ENCODE results near the gene ARHGEF17. TPM values are rescaled to one million over a fixed set of nuclear protein-coding genes. Genes with fewer than 3 reads are reported as not detected.

Gene ARHGEF17
- polyA plus RNA-seq, 2 donors, result 8.2 to 11.8 TPM

GRCh38 chr11:73382183-73382582 is 74.1 kb downstream of the ARHGEF17 start:
- H3K27me3 ChIP-seq (ENCODE audit: control insufficient read depth in 1 of 2, insufficient read depth in 2 of 2, low read length in 2 of 2), result no peaks in the 10 kb centered on the region
- H3K36me3 ChIP-seq (ENCODE audit: control insufficient read depth in 2 of 2, insufficient read depth in 2 of 2, low read length in 1 of 2), result no peaks in the 10 kb centered on the region
- no peak overlapping the region for H3K27ac ChIP-seq (ENCODE audit: low read depth in 2 of 2, low read length in 1 of 2)
- H3K4me3 ChIP-seq (ENCODE audit: low read depth in 1 of 2, low read length in 2 of 2), result no peak overlapping the region
- no peaks in the 10 kb centered on the region for H3K9me3 ChIP-seq (ENCODE audit: control insufficient read depth in 2 of 2, insufficient read depth in 1 of 2, low read depth in 1 of 2, low read length in 1 of 2)
- H3K4me1 ChIP-seq (ENCODE audit: control insufficient read depth in 2 of 2, insufficient read depth in 2 of 2, low read length in 1 of 2), result peaks cover 4 to 8% of the 10 kb centered on the region in 2 donors
- 94 to 95% methylated on average over 7 of the region's 7 CpGs for whole genome bisulfite sequencing, 2 donors

GRCh38 chr11:73382747-73383146 is 74.7 kb downstream of the ARHGEF17 start:
- no peaks in the 10 kb centered on the region for H3K36me3 ChIP-seq (ENCODE audit: control insufficient read depth in 2 of 2, insufficient read depth in 2 of 2, low read length in 1 of 2)
- peaks cover 4 to 8% of the 10 kb centered on the region in 2 donors for H3K4me1 ChIP-seq (ENCODE audit: control insufficient read depth in 2 of 2, insufficient read depth in 2 of 2, low read length in 1 of 2)
- H3K4me3 ChIP-seq (ENCODE audit: low read depth in 1 of 2, low read length in 2 of 2), result no peak overlapping the region
- H3K9me3 ChIP-seq (ENCODE audit: control insufficient read depth in 2 of 2, insufficient read depth in 1 of 2, low read depth in 1 of 2, low read length in 1 of 2), result no peaks in the 10 kb centered on the region
- no peaks in the 10 kb centered on the region for H3K27me3 ChIP-seq (ENCODE audit: control insufficient read depth in 1 of 2, insufficient read depth in 2 of 2, low read length in 2 of 2)
- H3K27ac ChIP-seq (ENCODE audit: low read depth in 2 of 2, low read length in 1 of 2), result no peak overlapping the region
- WGBS, 2 donors, result 69 to 82% methylated on average over 3 of the region's 3 CpGs

- WGBS, 2 donors, result 52 to 65% methylated on average over 9 of the region's 9 CpGs
- no peaks in the 10 kb centered on the region for H3K36me3 ChIP-seq (ENCODE audit: control insufficient read depth in 2 of 2, insufficient read depth in 2 of 2, low read length in 1 of 2)
- H3K9me3 ChIP-seq (ENCODE audit: control insufficient read depth in 2 of 2, insufficient read depth in 1 of 2, low read depth in 1 of 2, low read length in 1 of 2), result no peaks in the 10 kb centered on the region
- H3K27me3 ChIP-seq (ENCODE audit: control insufficient read depth in 1 of 2, insufficient read depth in 2 of 2, low read length in 2 of 2), result no peaks in the 10 kb centered on the region
- no peak overlapping the region for H3K4me3 ChIP-seq (ENCODE audit: low read depth in 1 of 2, low read length in 2 of 2)
- H3K4me1 ChIP-seq (ENCODE audit: control insufficient read depth in 2 of 2, insufficient read depth in 2 of 2, low read length in 1 of 2), result peaks cover 5 to 14% of the 10 kb centered on the region in 2 donors
- no peak overlapping the region for H3K27ac ChIP-seq (ENCODE audit: low read depth in 2 of 2, low read length in 1 of 2)
These were observed 75.4 kb downstream of the ARHGEF17 start for GRCh38 chr11:73383249-73384124.

- Histone ChIP-seq H3K36me3 (ENCODE audit: control insufficient read depth in 2 of 2, insufficient read depth in 2 of 2, low read length in 1 of 2) (no peaks in the 10 kb centered on the region), H3K9me3 (ENCODE audit: control insufficient read depth in 2 of 2, insufficient read depth in 1 of 2, low read depth in 1 of 2, low read length in 1 of 2) (no peaks in the 10 kb centered on the region), H3K4me3 (ENCODE audit: low read depth in 1 of 2, low read length in 2 of 2) (no peak overlapping the region), H3K27me3 (ENCODE audit: control insufficient read depth in 1 of 2, insufficient read depth in 2 of 2, low read length in 2 of 2) (no peaks in the 10 kb centered on the region), H3K27ac (ENCODE audit: low read depth in 2 of 2, low read length in 1 of 2) (no peak overlapping the region), H3K4me1 (ENCODE audit: control insufficient read depth in 2 of 2, insufficient read depth in 2 of 2, low read length in 1 of 2) (peaks cover 9 to 20% of the 10 kb centered on the region in 2 donors)
- 93 to 94% methylated on average over 7 of the region's 7 CpGs for WGBS, 2 donors
These were observed 76.0 kb downstream of the ARHGEF17 start for GRCh38 chr11:73384125-73384441.

- WGBS, 2 donors, result 61 to 74% methylated on average over 4 of the region's 4 CpGs
- H3K4me3 ChIP-seq (ENCODE audit: low read depth in 1 of 2, low read length in 2 of 2), result no peak overlapping the region
- no peaks in the 10 kb centered on the region for H3K9me3 ChIP-seq (ENCODE audit: control insufficient read depth in 2 of 2, insufficient read depth in 1 of 2, low read depth in 1 of 2, low read length in 1 of 2)
- no peaks in the 10 kb centered on the region for H3K27me3 ChIP-seq (ENCODE audit: control insufficient read depth in 1 of 2, insufficient read depth in 2 of 2, low read length in 2 of 2)
- H3K36me3 ChIP-seq (ENCODE audit: control insufficient read depth in 2 of 2, insufficient read depth in 2 of 2, low read length in 1 of 2), result peaks cover 0 to under 1% of the 10 kb centered on the region in 2 donors
- peak overlapping the region in 1 of 2 donors; percentile 11 for H3K27ac ChIP-seq (ENCODE audit: low read depth in 2 of 2, low read length in 1 of 2)
- peaks cover 9 to 24% of the 10 kb centered on the region in 2 donors for H3K4me1 ChIP-seq (ENCODE audit: control insufficient read depth in 2 of 2, insufficient read depth in 2 of 2, low read length in 1 of 2)
These were observed 76.4 kb downstream of the ARHGEF17 start for GRCh38 chr11:73384531-73384871.

GRCh38 chr11:73384872-73385689 is 77.0 kb downstream of the ARHGEF17 start:
- Histone ChIP-seq H3K27me3 (ENCODE audit: control insufficient read depth in 1 of 2, insufficient read depth in 2 of 2, low read length in 2 of 2) (no peaks in the 10 kb centered on the region), H3K4me1 (ENCODE audit: control insufficient read depth in 2 of 2, insufficient read depth in 2 of 2, low read length in 1 of 2) (peaks cover 9 to 24% of the 10 kb centered on the region in 2 donors), H3K36me3 (ENCODE audit: control insufficient read depth in 2 of 2, insufficient read depth in 2 of 2, low read length in 1 of 2) (peaks cover 0 to 2% of the 10 kb centered on the region in 2 donors), H3K4me3 (ENCODE audit: low read depth in 1 of 2, low read length in 2 of 2) (no peak overlapping the region), H3K27ac (ENCODE audit: low read depth in 2 of 2, low read length in 1 of 2) (peak overlapping the region in 1 of 2 donors; percentile 22), H3K9me3 (ENCODE audit: control insufficient read depth in 2 of 2, insufficient read depth in 1 of 2, low read depth in 1 of 2, low read length in 1 of 2) (no peaks in the 10 kb centered on the region)
- 50 to 60% methylated on average over 18 to 21 of the region's 21 CpGs for WGBS, 2 donors

GRCh38 chr11:73386016-73386415 is 77.9 kb downstream of the ARHGEF17 start:
- no peaks in the 10 kb centered on the region for H3K27me3 ChIP-seq (ENCODE audit: control insufficient read depth in 1 of 2, insufficient read depth in 2 of 2, low read length in 2 of 2)
- no peak overlapping the region for H3K4me3 ChIP-seq (ENCODE audit: low read depth in 1 of 2, low read length in 2 of 2)
- no peaks in the 10 kb centered on the region for H3K9me3 ChIP-seq (ENCODE audit: control insufficient read depth in 2 of 2, insufficient read depth in 1 of 2, low read depth in 1 of 2, low read length in 1 of 2)
- H3K4me1 ChIP-seq (ENCODE audit: control insufficient read depth in 2 of 2, insufficient read depth in 2 of 2, low read length in 1 of 2), result peaks cover 9 to 24% of the 10 kb centered on the region in 2 donors
- H3K36me3 ChIP-seq (ENCODE audit: control insufficient read depth in 2 of 2, insufficient read depth in 2 of 2, low read length in 1 of 2), result peaks cover 0 to 2% of the 10 kb centered on the region in 2 donors
- H3K27ac ChIP-seq (ENCODE audit: low read depth in 2 of 2, low read length in 1 of 2), result peak overlapping the region in 1 of 2 donors; percentile 22
- 73 to 81% methylated on average over 8 of the region's 8 CpGs for WGBS, 2 donors

- Histone ChIP-seq H3K36me3 (ENCODE audit: control insufficient read depth in 2 of 2, insufficient read depth in 2 of 2, low read length in 1 of 2) (peaks cover 0 to 2% of the 10 kb centered on the region in 2 donors), H3K9me3 (ENCODE audit: control insufficient read depth in 2 of 2, insufficient read depth in 1 of 2, low read depth in 1 of 2, low read length in 1 of 2) (no peaks in the 10 kb centered on the region), H3K4me1 (ENCODE audit: control insufficient read depth in 2 of 2, insufficient read depth in 2 of 2, low read length in 1 of 2) (peaks cover 9 to 24% of the 10 kb centered on the region in 2 donors), H3K27me3 (ENCODE audit: control insufficient read depth in 1 of 2, insufficient read depth in 2 of 2, low read length in 2 of 2) (no peaks in the 10 kb centered on the region), H3K4me3 (ENCODE audit: low read depth in 1 of 2, low read length in 2 of 2) (no peak overlapping the region), H3K27ac (ENCODE audit: low read depth in 2 of 2, low read length in 1 of 2) (peak overlapping the region; percentile 22 to 25)
- 91 to 95% methylated on average over 8 of the region's 8 CpGs for WGBS, 2 donors
These were observed 78.5 kb downstream of the ARHGEF17 start for GRCh38 chr11:73386546-73386945.

GRCh38 chr11:73387594-73388264 is 79.7 kb downstream of the ARHGEF17 start:
- WGBS, 2 donors, result 85 to 89% methylated on average over 21 of the region's 21 CpGs

More at GRCh38 chr11:73387594-73388264, 79.7 kb downstream of the ARHGEF17 start:
- Histone ChIP-seq H3K27ac (ENCODE audit: low read depth in 2 of 2, low read length in 1 of 2) (no peak overlapping the region), H3K27me3 (ENCODE audit: control insufficient read depth in 1 of 2, insufficient read depth in 2 of 2, low read length in 2 of 2) (no peaks in the 10 kb centered on the region), H3K9me3 (ENCODE audit: control insufficient read depth in 2 of 2, insufficient read depth in 1 of 2, low read depth in 1 of 2, low read length in 1 of 2) (no peaks in the 10 kb centered on the region), H3K4me3 (ENCODE audit: low read depth in 1 of 2, low read length in 2 of 2) (no peak overlapping the region), H3K36me3 (ENCODE audit: control insufficient read depth in 2 of 2, insufficient read depth in 2 of 2, low read length in 1 of 2) (peaks cover 2 to 5% of the 10 kb centered on the region in 2 donors), H3K4me1 (ENCODE audit: control insufficient read depth in 2 of 2, insufficient read depth in 2 of 2, low read length in 1 of 2) (peaks cover 9 to 24% of the 10 kb centered on the region in 2 donors)

All from esophagus (tissue), 2 donors.